GM23248 (cell line): ENCODE results near the gene FBXO38.

ENCODE experiments used
- EZH2 ChIP-seq: fragments of 200-600 bp; sonication (generic); IDR thresholded peaks from 2 replicates; pipeline ENCODE4 v1.6.1; 2018; ENCODE audit warnings: antibody characterized with exemption, mild to moderate bottlenecking; ENCODE audit not compliant: insufficient read depth, poor library complexity, severe bottlenecking
- EZH2phosphoT487 ChIP-seq: fragments of 200-600 bp; sonication (generic); IDR thresholded peaks from 2 replicates; pipeline ENCODE4 v1.6.1; 2018; ENCODE audit warnings: antibody characterized with exemption, moderate library complexity, mild to moderate bottlenecking, low read depth; ENCODE audit not compliant: insufficient read depth

GRCh38 chr5:148416921-148417320 lies 33.2 kb downstream of the FBXO38 start:
- TF ChIP-seq EZH2 (no peak), EZH2phosphoT487 (no peak)
